Measurements from ENCODE around the gene SMG6. TPM values are rescaled to one million over a fixed set of nuclear protein-coding genes. Genes with fewer than 3 reads are reported as not detected.
"Not testable (repeated sequence)": the region's sequence is repeated elsewhere in the genome, so short reads cannot be mapped to it uniquely, and the experiment has no call there.

Gene SMG6
- total RNA-seq, 1 donor from 2014 or later, result 26.3 TPM

GRCh38 chr17:2309338-2310154 is 6.0 kb upstream of the SMG6 start:
- DNase-seq (ENCODE audit: low read depth in 2 of 2), result no peak

GRCh38 chr17:2304931-2305330 is 1.3 kb upstream of the SMG6 start:
- DNase-seq (ENCODE audit: low read depth in 2 of 2), result no peak

GRCh38 chr17:2302778-2303203 is 794 bp downstream of the SMG6 start:
- peak in 1 of 2 donors; percentile 9 for DNase-seq (ENCODE audit: low read depth in 2 of 2)

- DNase-seq (ENCODE audit: low read depth in 2 of 2), result no peak
Measured at GRCh38 chr17:2299756-2300155, 3.8 kb downstream of the SMG6 start.

- DNase-seq (ENCODE audit: low read depth in 2 of 2), result no peak
Measured at GRCh38 chr17:2299136-2299535, 4.4 kb downstream of the SMG6 start.

GRCh38 chr17:2297023-2297422 is 6.6 kb downstream of the SMG6 start:
- DNase-seq (ENCODE audit: low read depth in 2 of 2), result no peak

- DNase-seq (ENCODE audit: low read depth in 2 of 2), result no peak
Measured at GRCh38 chr17:2295575-2295974, 8.0 kb downstream of the SMG6 start.

- DNase-seq (ENCODE audit: low read depth in 2 of 2), result no peak
Measured at GRCh38 chr17:2292100-2292499, 11.5 kb downstream of the SMG6 start.

- no peak for DNase-seq (ENCODE audit: low read depth in 2 of 2)
Measured at GRCh38 chr17:2289878-2290478, 13.6 kb downstream of the SMG6 start.

GRCh38 chr17:2283302-2283701 is 20.3 kb downstream of the SMG6 start:
- DNase-seq (ENCODE audit: low read depth in 2 of 2), result no peak

- peak; percentile 58 to 73 for DNase-seq (ENCODE audit: low read depth in 2 of 2)
Measured at GRCh38 chr17:2282297-2282873, 21.2 kb downstream of the SMG6 start.

- DNase-seq (ENCODE audit: low read depth in 2 of 2), result no peak
Measured at GRCh38 chr17:2279707-2280106, 23.9 kb downstream of the SMG6 start.

GRCh38 chr17:2277429-2278170 is 26.0 kb downstream of the SMG6 start:
- no peak for DNase-seq (ENCODE audit: low read depth in 2 of 2)

GRCh38 chr17:2275722-2276121 is 27.9 kb downstream of the SMG6 start:
- DNase-seq (ENCODE audit: low read depth in 2 of 2), result no peak

GRCh38 chr17:2274414-2274813 is 29.2 kb downstream of the SMG6 start:
- DNase-seq (ENCODE audit: low read depth in 2 of 2), result no peak

GRCh38 chr17:2271985-2272702 is 31.4 kb downstream of the SMG6 start:
- DNase-seq (ENCODE audit: low read depth in 2 of 2), result no peak

- no peak for DNase-seq (ENCODE audit: low read depth in 2 of 2)
Measured at GRCh38 chr17:2267354-2267753, 36.2 kb downstream of the SMG6 start.

- no peak for DNase-seq (ENCODE audit: low read depth in 2 of 2)
Measured at GRCh38 chr17:2266865-2267228, 36.7 kb downstream of the SMG6 start.

GRCh38 chr17:2266045-2266864 is 37.3 kb downstream of the SMG6 start:
- DNase-seq (ENCODE audit: low read depth in 2 of 2), result peak; percentile 85

GRCh38 chr17:2265166-2265565 is 38.4 kb downstream of the SMG6 start:
- DNase-seq (ENCODE audit: low read depth in 2 of 2), result not testable (repeated sequence)
